Fibroblast of skin of left biceps (primary cell): Measurements from ENCODE around the gene RP9.
A peak's percentile ranks its signal among the peaks of the same experiment; 100 is the strongest.

ENCODE experiments used
- DNase-seq, 2 experiments: peaks; one replicate each; pipeline ENCODE4 v3.0.0-alpha.2; 2013; ENCODE audit warnings: low read depth in 2 of 2

Gene RP9

DNA sequence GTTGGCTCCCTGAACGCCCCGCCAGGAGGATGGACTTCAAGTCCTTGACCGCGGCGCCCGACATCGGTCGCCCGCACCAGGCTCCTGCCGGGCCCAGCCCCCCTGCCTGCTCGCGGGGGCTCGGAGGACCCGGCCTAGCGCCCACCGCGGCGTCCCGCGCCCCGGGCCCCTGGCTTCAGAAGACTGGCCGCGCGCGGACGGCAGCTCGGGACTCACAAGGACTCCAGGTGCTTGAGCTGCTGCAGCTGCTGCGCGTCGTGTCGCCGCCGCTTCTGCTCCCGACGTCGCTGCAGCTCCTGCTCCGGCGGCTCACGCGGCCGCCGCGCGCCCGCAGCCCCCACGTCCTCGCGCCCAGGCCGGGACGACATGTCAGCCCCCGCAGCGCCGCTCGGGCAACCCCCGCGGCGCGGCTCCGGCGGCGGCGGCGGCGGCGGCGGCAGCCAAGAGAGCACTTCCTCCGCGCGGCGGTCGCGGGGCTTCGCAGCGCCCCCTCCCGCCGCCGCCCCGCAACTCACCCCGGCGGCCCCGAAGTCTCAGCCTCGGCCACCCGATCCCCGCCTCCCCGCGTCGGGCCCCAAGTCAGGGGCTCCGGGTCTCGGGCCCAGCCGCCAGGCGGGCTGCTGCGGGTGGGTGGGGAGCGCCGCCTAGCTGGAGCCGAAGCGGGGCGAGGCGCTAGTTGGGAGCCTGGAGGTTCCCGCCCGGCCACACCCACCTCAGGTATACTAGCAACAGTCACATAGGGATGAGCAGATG, at the start of gene RP9:
TSS of gene RP9 (minus strand) at position 400 of the 753 bp plus-strand sequence. CDS start at position 368, 32 bp downstream.
- peak; percentile 27 to 33 for DNase-seq

GRCh38 chr7:33157781-33158180, 48.6 kb upstream of the RP9 start:
- DNase-seq: peak in 1 of 2 experiments; percentile 10

DNA sequence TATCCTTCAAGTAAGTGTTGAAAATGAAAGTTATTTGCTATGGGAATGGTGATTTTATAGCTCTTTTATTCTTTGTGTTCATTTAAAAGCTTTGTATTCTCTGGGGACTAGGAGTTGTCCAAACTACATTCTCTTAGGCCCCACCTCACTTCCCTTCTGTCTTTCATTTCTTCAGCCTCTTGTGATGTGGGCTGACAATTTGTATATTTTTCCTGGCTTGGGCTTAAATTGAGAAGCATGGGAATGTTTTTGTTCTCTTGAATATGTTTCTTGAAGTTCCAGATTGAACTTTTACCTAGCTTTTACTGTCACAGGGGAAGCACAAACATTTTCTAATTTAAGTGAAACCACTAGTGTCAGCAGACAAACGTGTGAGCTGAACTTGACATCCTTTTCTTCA, 48.1 kb upstream of the RP9 start:
- DNase-seq: peak; percentile 11 to 23

GRCh38 chr7:33156441-33156840, 47.2 kb upstream of the RP9 start:
- no peak for DNase-seq

GRCh38 chr7:33155811-33156210, 46.6 kb upstream of the RP9 start:
- peak; percentile 13 to 24 for DNase-seq

- no peak for DNase-seq
Observed at GRCh38 chr7:33152087-33152486, 42.9 kb upstream of the RP9 start.

DNA sequence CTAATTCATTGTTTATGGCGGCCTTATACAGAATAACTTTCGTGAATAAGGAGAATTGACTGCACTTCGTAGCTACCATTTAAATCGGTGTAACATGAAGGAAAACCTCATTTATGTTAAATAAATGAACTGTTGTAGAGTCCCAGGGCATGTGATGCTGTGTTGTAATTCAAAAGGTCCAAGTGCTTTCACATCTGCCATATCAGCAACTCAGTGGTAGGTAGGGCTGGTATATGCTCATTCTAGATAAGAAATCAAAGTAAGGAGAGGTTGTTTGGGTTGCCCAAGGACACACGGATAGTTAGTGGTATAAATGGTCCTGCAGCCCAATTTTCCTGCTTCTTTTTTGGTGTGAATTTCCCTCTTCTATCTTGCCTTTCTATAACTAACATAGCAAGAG, 36.0 kb upstream of the RP9 start:
- DNase-seq: no peak

GRCh38 chr7:33143996-33144718, 35.0 kb upstream of the RP9 start:
- no peak for DNase-seq

DNA sequence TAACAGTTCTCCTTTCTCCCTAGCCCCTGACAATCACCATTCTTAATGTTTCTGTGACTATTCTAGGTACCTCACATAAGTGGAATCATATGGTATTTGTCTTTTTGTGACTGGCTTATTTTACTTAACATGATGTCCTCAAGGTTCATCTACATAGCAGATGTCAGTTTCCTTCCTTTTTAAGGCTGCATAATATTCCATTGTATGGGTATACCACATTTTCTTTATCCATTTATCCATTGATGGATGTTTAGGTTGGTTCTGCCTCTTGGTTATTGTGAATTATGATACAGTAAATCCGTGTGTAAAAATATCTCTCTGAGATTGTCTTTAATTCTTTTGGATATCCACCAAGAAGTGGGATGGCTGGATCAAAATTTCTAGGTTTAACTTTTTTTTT, 33.4 kb upstream of the RP9 start:
- no peak for DNase-seq

GRCh38 chr7:33137103-33137502, 27.9 kb upstream of the RP9 start:
- no peak for DNase-seq

GRCh38 chr7:33130184-33130583, 21.0 kb upstream of the RP9 start:
- no peak for DNase-seq

GRCh38 chr7:33129806-33130153, 20.6 kb upstream of the RP9 start:
- DNase-seq: no peak

GRCh38 chr7:33128990-33129805, 20.0 kb upstream of the RP9 start, which contains the start of gene BBS9:
TSS of gene BBS9 (plus strand) at chr7:33129564. CDS start at chr7:33146253, 16,689 bp downstream.
- DNase-seq: peak; percentile 80 to 82

DNA sequence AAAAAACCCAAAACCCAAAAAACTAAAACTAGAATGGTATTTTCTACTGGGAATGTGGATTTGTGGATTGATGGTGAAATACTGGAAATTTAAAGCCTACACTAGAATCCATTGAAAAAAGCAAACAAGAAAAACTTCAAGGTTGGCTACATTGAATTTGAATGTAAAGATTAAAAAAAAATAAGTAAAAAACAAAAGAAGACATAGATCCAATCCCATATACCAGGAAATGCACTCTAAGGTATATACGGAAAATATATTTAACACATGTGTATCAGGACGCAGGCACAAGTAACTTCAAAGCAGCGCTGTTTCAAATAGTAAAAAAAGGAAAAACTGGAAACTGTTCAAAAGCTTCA, 19.4 kb upstream of the RP9 start:
- DNase-seq: no peak

DNA sequence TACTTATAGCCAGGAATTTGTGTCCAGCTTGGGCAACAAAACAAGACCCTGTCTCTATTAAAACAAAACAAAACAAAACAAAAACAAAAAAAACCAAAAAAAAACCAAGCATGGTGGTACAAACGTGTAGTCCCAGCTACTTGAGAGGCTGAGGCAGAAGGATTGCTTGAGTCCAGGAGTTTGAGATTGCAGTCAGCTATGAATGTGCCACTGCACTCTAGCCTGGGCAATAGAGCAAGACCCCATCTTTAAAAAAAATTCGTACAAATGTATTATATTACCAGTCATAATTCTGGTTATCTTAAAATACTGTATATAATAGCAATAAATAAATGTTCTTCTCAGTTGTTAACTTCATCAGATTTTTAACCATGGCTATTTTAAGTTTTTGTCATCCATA, 17.9 kb upstream of the RP9 start:
- DNase-seq: no peak

DNA sequence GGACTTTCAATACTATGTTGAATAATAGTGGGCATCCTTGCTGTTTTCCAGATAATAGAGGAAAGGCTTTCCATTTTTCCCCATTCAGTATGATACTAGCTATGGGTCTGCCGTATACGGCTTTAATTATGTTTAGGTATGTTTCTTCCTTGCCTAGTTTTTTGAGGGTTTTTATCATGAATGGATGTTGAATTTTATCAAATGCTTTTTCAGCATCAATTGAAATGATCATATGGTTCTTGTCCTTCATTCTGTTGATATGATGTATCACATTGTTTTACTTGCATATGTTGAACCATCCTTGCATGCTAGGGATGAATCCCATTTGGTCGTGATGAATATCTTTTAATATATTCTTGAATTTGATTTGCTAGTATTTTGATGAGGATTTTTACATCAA, 9.2 kb upstream of the RP9 start:
- no peak for DNase-seq

DNA sequence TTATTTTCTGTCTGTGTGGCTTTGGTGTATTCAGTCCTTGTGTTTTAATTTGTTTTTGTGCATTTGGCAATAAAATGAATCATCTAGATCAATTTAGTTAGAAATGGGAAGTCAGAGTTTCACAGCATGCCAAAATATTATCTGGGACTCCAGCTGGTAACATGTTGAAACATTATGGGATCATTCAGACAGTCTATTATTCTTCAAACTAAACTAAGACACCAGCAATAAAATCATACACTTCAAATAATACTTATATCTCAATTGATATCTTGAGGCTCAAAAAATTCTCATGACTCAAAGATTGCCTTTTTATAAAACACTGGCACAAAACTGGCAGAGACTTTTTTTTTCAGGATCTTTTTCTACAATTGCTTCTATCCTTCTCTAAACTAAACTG, 5.8 kb upstream of the RP9 start:
- no peak for DNase-seq

DNA sequence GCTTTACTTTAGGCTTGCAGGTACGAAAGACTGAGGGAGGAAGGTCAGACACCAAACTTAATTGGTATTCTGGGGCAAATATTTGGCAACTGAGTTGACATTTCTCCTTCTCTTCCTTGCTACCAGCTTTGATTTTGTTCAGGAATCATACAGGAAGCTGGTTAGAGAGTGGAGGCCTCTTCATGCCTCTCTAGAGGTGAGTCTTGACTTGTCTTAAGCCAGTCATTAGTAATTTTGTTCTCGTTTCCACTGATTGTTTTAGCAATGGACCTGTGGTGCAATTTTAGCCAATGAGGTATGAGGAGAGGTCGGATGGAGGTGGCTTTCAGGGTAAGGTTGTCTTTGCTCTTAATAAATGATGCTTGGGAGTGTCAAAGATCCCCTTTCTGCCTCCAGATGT, 2.4 kb upstream of the RP9 start:
- no peak for DNase-seq

DNA sequence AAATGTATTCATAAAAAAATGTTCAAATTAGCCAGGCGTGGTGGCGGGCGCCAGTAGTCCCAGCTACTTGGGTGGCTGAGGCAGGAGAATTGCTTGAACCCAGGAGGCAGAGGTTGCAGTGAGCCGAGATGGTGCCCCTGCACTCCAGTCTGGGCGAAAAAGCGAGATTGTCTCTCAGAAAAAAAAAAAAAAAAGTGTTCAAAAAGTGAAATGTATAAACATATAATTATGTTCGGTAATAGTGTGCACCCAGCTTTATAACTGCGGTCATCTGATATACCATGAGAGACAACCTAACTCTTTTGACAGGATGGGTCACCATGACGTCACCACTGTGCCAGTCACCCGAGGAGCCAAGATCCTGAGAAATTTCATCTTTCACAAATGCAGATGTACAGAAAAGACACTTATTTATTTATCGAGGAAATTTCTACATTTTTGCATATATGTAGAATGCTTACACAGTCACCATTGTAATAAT, 594 bp upstream of the RP9 start:
- DNase-seq: no peak

DNA sequence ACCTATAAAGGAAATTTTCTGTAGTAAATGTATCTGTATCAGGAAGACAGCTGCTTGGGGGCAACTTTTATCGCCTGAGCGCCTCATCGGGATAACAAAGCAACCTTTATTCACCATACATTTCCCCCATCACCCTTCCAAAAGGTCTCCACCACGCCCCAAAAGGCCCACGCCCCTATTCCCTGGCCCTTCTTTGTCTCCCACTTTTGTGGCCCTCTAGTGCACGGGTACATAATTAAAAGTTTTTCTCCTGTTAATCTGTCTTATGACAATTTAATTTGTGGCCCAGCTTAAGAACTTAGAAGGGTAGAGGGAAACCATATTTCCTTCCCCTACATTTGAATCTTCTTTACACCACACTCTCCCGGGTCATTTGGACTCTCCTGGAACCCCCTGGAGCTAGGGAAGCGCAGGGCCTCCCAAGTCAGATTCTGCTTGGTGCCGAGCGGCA, 625 bp downstream of the RP9 start:
- DNase-seq: no peak

- peak in 1 of 2 experiments; percentile 14 for DNase-seq
Observed at GRCh38 chr7:33107136-33108066, 1.8 kb downstream of the RP9 start.
